G401 (cell line): ENCODE results near the gene MICAL2. TPM values are rescaled to one million over a fixed set of nuclear protein-coding genes. Genes with fewer than 3 reads are reported as not detected.

Experiments
- DNase-seq: peaks from one replicate; pipeline ENCODE4 v3.0.0-alpha.2; 2015; ENCODE audit warnings: low spot score
- in situ Hi-C: cut with HindIII; loops from 2 replicates; pipeline ENCODE4 v1.10.0; 2016; ENCODE audit warnings: low sequenced_read_pairs, mixed read lengths
- total RNA-seq: library from RNA; depleted of rRNA; stranded (reverse); fragments of >200 nt; shearing (Covaris generic); gene quantifications from 2 replicates; pipeline ENCODE4 v1.2.3, GENCODE V29; 2014

Gene MICAL2
- total RNA-seq, 1 experiment from 2014 or later = 21.1 TPM

DNA sequence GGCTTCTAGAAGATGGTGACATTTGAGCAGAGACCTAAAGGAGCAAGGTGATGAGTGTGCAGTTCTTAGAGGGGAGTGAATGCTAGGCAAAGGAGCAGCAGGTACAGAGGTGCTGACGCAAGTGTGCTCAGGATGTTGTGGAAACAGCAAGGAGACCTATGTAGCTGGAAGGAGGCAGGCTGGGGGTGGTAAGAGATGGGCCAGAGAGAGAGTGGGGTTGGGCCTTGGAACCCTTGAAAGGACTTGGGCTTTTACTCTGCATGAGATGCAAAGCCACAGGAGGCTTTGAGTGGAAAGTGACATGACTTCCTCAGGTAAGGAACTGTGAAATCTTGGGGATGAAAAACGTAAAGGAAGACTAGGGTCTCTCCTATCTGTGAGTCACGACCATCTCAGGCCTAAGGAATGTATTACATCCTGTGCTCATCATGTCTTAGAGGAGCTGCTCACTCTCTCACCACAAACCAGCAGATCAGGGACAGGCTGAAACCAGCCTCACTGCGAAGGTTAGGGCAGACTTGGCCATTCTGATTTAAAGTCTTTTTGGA, 65.4 kb downstream of the MICAL2 start:
- in situ Hi-C loops = no loop called here
- DNase-seq = peak; percentile 16

DNA sequence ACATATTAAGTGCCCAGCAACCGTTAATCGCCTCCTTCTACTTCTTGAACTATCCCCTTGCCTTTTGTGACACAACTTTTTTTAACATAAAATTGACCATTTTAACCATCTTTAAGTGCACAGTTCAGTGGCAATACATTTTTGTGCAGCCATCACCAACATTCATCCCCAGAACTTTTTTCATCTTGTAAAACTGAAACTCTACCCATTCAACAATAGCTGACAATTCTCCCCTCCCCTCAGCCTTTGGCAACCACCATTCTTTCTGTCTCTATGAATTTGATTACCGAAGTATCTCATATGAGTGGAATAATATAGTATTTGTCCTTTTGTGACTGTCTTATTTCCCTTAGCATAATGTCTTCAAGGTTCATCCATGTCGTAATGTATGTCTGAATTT, 66.0 kb downstream of the MICAL2 start:
- no peak for DNase-seq
- in situ Hi-C loops = no loop called here

DNA sequence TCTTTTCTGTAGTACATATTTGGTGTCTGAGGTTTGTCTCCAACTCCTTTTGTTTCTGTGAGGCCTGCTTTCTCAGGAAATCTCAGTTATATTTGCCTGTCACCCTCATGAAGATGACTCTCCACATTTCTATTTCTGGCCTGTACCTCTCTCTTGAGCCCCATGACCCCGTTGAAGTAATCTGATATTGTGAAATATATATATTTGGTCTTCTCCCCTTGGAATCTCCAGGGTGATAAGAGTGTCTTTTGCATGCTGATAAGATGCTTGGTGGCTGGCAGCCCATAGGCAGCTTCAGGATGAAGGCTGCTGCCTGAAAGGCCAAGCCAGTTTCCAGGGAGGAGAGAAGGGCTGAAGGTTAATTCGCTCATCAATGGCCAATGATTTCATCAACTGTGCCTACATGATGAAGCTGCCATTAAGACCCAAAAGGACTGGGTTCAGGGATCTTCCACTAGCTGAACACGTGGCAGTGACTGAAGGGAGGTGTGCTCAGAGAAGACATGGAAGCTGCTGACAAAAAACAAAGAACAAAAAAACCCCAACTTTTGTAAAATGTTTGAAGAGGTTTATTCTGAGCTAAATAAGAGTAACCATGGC, 67.4 kb downstream of the MICAL2 start:
- in situ Hi-C loops = no loop called here
- DNase-seq = peak; percentile 32

GRCh38 chr11:12179019-12179418, 68.6 kb downstream of the MICAL2 start:
- in situ Hi-C loops = no loop called here
- peak; percentile 71 for DNase-seq

DNA sequence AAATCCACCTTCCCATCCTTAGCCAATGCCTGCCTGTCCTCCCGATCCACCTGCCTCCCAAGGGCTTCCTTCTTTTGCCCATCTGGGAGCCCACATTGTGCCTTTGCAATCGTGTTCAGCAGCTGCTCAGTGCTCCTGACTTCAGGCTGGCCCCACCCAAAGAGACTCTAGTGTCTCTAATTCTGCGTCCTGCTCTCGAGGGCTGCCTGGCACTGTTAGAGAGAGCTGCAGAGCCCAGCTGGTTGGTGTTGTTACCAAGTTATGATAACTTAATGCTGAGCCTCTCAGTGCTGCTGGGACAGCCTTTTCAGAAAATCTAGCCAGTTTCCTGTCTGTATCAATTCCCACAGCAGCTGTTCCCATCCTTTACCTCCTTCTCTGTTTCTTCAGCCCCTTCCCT, 69.1 kb downstream of the MICAL2 start:
- in situ Hi-C loops = no loop called here
- peak; percentile 39 for DNase-seq

DNA sequence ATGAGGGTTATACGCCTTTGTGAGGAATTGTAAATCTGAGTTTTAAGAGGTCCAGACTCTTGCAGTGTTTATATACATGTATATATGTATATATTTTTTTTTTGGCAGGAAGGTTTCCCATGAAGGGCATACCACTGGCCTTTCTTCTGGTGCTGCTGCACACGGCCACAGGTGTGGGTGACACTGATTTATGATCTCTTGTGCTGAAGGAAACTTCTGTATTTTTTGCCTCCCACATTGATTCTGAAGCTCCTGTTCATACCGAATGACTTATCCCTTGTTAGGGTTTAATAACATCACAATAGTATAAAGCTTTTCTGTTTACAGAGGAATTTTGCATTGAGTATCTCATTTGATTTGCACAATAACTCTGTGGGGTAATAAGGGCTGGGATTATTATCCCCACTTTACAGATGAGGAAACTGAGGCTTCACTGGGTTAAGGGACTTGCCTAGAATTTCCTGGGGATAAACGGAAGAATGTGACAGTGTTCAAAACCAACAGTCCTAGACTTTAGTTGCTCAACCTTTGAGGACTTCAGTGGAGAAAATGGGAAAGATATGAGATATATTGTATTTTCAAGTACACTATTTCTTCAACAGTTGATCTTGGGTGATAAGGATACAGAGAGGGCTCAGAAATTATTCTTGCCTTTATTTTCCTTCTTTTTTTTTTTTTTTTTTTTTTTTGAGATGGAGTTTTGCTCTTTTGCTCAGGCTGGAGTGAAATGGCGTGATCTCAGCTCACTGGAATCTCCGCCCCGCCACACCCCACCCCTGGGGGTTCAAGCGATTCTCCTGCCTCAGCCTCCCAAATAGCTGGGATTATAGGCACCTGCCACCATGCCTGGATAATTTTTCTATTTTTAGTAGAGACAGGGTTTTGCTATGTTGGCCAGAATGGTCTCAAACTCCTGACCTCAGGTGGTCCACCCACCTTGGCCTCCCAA, 70.1 kb downstream of the MICAL2 start:
- in situ Hi-C loops = no loop called here
- DNase-seq = no peak

GRCh38 chr11:12182302-12182675, 71.9 kb downstream of the MICAL2 start:
- in situ Hi-C loops = no loop called here
- peak; percentile 19 for DNase-seq

GRCh38 chr11:12182676-12183541, 72.5 kb downstream of the MICAL2 start:
- in situ Hi-C loops = no loop called here
- peak; percentile 58 for DNase-seq

DNA sequence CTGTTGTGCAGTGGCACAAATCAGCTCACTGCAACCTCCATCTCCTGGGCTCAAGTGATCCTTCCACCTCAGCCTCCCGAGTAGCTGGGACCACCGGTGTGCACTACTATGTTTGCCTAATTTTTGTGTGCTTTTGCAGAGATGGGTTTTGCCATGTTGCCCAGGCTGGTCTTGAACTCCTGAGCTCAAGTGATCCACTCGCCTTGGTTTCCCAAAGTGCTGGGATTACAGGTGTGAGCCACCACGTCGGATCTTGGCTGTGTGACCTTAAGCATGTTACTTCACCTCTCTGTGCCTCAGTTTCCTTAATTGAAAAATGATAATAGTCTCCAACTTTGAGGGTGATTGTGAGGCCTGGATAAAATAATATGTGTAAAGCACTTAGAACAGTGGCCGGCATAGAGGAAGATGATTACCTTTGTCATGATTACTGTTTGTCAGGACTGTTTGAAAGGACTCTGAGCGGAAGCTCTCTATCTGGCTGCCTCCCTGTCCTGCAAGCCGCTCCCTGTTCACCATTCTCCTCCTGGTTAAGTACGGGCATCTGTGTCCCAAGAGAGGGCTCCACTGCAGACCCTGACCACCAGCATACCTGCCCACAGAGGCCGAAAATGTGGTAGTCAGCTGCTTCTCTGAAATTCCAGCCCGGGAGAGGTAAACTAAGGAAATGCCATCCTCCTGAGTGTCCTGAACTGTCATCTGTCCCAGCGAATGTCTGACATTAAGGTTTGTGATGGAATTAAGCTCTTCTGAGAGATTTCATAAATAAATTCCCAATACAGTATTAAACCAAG, 73.6 kb downstream of the MICAL2 start:
- no peak for DNase-seq
- in situ Hi-C loops = no loop called here

GRCh38 chr11:12184699-12185098, 74.3 kb downstream of the MICAL2 start:
- DNase-seq = no peak
- in situ Hi-C loops = no loop called here

DNA sequence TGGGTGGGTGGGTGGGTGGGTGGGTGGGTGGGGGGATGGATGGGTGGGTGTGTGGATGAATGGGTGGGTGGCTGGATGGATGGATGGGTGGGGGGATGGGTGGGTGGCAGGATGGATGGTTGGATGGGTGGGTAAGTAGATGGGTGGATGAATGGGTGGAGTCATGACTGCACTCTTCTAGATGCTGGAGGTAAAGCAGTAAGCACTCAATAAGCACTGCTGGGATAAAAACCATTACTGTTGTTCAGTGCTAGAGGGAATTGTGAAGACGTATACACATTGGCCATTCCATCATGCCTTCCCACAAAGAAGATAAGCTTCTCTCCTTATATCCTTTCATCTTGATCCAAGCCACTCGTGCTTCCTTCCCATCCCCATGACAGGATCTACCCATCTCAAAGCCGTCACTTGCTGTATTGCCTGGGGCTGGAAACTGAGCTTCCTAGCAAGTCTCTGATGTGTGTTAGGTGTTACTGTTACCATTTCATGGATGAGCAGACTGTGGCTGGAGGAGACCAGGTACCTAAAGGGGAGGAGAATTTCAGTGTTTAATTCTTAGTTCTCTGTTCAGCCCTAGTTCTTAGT, 74.8 kb downstream of the MICAL2 start:
- in situ Hi-C loops = no loop called here
- DNase-seq = no peak

- in situ Hi-C loops = no loop called here
- DNase-seq = no peak
These were observed 75.5 kb downstream of the MICAL2 start for GRCh38 chr11:12185914-12186313.

- DNase-seq = no peak
- in situ Hi-C loops = no loop called here
These were observed 76.3 kb downstream of the MICAL2 start for GRCh38 chr11:12186701-12187100.

- in situ Hi-C loops = no loop called here
These were observed 77.0 kb downstream of the MICAL2 start for GRCh38 chr11:12187399-12187798.

GRCh38 chr11:12188548-12189317, 78.3 kb downstream of the MICAL2 start:
- no peak for DNase-seq
- in situ Hi-C loops = no loop called here

More at GRCh38 chr11:12187399-12187798, 77.0 kb downstream of the MICAL2 start:
- no peak for DNase-seq

DNA sequence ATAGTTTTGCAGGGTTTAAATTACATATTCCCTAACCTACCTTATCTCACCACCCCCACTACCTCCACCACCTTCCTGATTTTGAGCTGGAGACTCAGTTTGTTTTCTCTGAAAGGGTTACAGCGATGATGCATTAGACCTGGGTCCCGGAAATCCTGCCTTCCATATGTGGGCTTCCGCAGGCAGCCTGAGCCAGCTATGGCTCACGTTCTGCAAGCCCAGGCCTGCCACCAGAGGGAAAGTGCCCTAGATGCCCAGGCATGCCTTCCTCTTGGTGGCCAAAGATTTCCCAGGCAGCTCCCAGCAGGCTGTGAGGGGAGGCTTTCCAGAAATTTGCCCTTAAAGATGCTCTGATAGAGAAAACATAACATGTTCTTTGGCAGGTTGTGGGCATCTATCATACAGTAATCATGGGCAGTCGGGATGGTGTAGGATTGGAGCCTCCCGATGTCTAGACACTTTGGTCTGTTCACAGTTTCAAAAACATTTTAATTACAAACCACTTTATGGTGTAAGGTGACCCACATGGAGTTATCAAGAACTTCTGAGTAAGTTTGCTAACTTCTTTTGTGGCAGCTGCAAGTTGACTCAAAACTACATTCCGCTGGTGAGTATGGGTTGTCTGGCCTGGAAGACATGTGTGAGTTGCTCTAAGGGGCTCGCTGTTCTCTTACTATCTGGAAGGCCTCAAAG, 79.3 kb downstream of the MICAL2 start:
- in situ Hi-C loops = no loop called here
- DNase-seq = peak; percentile 82

DNA sequence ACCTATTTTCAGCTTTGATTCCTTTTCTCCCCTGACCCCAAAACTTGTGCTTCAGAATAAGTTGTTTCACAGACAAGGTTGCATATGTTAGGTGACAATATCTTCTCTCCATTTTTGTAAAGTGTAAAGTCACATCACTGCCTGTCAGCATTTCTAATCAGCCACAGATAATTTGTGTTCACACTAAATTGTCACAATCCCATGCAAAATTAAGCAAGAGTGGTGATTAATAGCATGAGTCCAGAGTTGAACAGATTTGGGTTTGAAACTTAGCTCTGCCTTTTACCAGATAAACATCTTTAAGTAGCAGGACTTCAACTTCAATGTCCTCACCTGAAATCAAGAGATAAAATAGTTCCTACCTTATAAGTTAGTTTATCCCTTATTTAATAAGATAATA, 80.1 kb downstream of the MICAL2 start:
- DNase-seq = no peak
- in situ Hi-C loops = no loop called here
